GM19468 (cell line): ENCODE measurements around the gene AARS1.
"Not testable (repeated sequence)": the region's sequence is repeated elsewhere in the genome, so short reads cannot be mapped to it uniquely, and the experiment has no call there.

Experiments
- ATAC-seq: cut with Tn5 transposase; IDR thresholded peaks from one replicate; pipeline ENCODE4 v1.9.1; 2021; ENCODE audit warnings: mild to moderate bottlenecking, moderate library complexity, moderate number of reproducible peaks; ENCODE audit not compliant: unreplicated experiment; ENCODE audit errors: extremely low read depth

The AARS1 gene

GRCh38 chr16:70276392-70276791 is 12.9 kb downstream of the AARS1 start:
- no peak for ATAC-seq

- no peak for ATAC-seq
These were observed 17.6 kb downstream of the AARS1 start for GRCh38 chr16:70271696-70272095.

GRCh38 chr16:70270176-70270575 is 19.1 kb downstream of the AARS1 start:
- ATAC-seq, result no peak

- ATAC-seq, result no peak
These were observed 19.8 kb downstream of the AARS1 start for GRCh38 chr16:70269471-70269870.

- not testable (repeated sequence) for ATAC-seq
These were observed 21.4 kb downstream of the AARS1 start for GRCh38 chr16:70267922-70268321.

- no peak for ATAC-seq
These were observed 21.8 kb downstream of the AARS1 start for GRCh38 chr16:70267516-70267915.

- ATAC-seq, result not testable (repeated sequence)
These were observed 29.4 kb downstream of the AARS1 start for GRCh38 chr16:70259903-70260302.

GRCh38 chr16:70258946-70259345 is 30.4 kb downstream of the AARS1 start:
- ATAC-seq, result no peak

GRCh38 chr16:70258065-70258464 is 31.2 kb downstream of the AARS1 start:
- no peak for ATAC-seq

- no peak for ATAC-seq
These were observed 31.9 kb downstream of the AARS1 start for GRCh38 chr16:70257391-70257790.

GRCh38 chr16:70255574-70255973 is 33.7 kb downstream of the AARS1 start:
- no peak for ATAC-seq

- ATAC-seq, result no peak
These were observed 34.4 kb downstream of the AARS1 start for GRCh38 chr16:70254965-70255286.

GRCh38 chr16:70254180-70254964 is 34.9 kb downstream of the AARS1 start:
- ATAC-seq, result no peak

- ATAC-seq, result no peak
These were observed 35.8 kb downstream of the AARS1 start for GRCh38 chr16:70253291-70254106.

- no peak for ATAC-seq
These were observed 36.8 kb downstream of the AARS1 start for GRCh38 chr16:70252355-70252988.

- ATAC-seq, result peak; percentile 73
These were observed 37.5 kb downstream of the AARS1 start, which contains the start of gene EXOSC6 for GRCh38 chr16:70251629-70252354. Gene EXOSC6 (minus strand): TSS chr16:70251940. CDS start chr16:70251900, 40 bp downstream.

- ATAC-seq, result peak; percentile 20
These were observed 38.3 kb downstream of the AARS1 start for GRCh38 chr16:70250748-70251628.

GRCh38 chr16:70249697-70250096 is 39.6 kb downstream of the AARS1 start:
- ATAC-seq, result not testable (repeated sequence)

GRCh38 chr16:70238773-70239172 is 50.5 kb downstream of the AARS1 start:
- not testable (repeated sequence) for ATAC-seq
